GM23338 (cell line): ENCODE measurements around the gene KDM7A. TPM values are rescaled to one million over a fixed set of nuclear protein-coding genes. Genes with fewer than 3 reads are reported as not detected.

Experiments
- ATAC-seq: fragments of 200-7000 bp; cut with Tn5 transposase; 3 replicates; pipeline ENCODE4 v1.9.1; 2020
- DNase-seq: peaks from one replicate; pipeline ENCODE4 v3.0.0-alpha.2; 2015; ENCODE audit warnings: low spot score
- H2AFZ ChIP-seq: fragments of 200-600 bp; sonication (generic); 2 replicates; pipeline ENCODE4 v1.8.0; 2016; ENCODE audit warnings: antibody characterized with exemption, mild to moderate bottlenecking, moderate library complexity
- H3F3A ChIP-seq: fragments of 200-600 bp; sonication (generic); replicated peaks from 2 replicates; pipeline ENCODE4 v1.8.0; 2017; ENCODE audit warnings: antibody characterized with exemption, mixed run types, low read depth
- H3K27ac ChIP-seq: fragments of 200-600 bp; sonication (generic); 2 replicates; pipeline ENCODE4 v1.6.1; 2016; ENCODE audit warnings: low read depth
- H3K27me3 ChIP-seq: fragments of 200-600 bp; sonication (generic); 2 replicates; pipeline ENCODE4 v1.8.0; 2016; ENCODE audit warnings: mild to moderate bottlenecking, mixed run types, moderate library complexity; ENCODE audit not compliant: insufficient read depth
- H3K36me3 ChIP-seq: fragments of 200-600 bp; sonication (generic); 2 replicates; pipeline ENCODE4 v1.8.0; 2016; ENCODE audit warnings: mild to moderate bottlenecking; ENCODE audit not compliant: insufficient read depth
- H3K4me1 ChIP-seq: fragments of 200-600 bp; sonication (generic); 2 replicates; pipeline ENCODE4 v1.8.0; 2016; ENCODE audit warnings: mild to moderate bottlenecking, moderate library complexity; ENCODE audit not compliant: insufficient read depth
- H3K4me2 ChIP-seq: fragments of 200-600 bp; sonication (generic); 2 replicates; pipeline ENCODE4 v1.7.1; 2017; ENCODE audit warnings: mixed run types
- H3K4me3 ChIP-seq: fragments of 200-600 bp; sonication (generic); 2 replicates; pipeline ENCODE4 v1.6.1; 2016; ENCODE audit warnings: mixed run types
- H3K79me2 ChIP-seq: fragments of 200-600 bp; sonication (generic); replicated peaks from 2 replicates; pipeline ENCODE4 v1.8.0; 2017; ENCODE audit warnings: mild to moderate bottlenecking; ENCODE audit not compliant: insufficient read depth
- H3K9me2 ChIP-seq: fragments of 200-600 bp; sonication (generic); 2 replicates; pipeline ENCODE4 v1.8.0; 2017; ENCODE audit not compliant: insufficient read depth
- H4K20me1 ChIP-seq: fragments of 200-600 bp; sonication (generic); replicated peaks from 2 replicates; pipeline ENCODE4 v1.8.0; 2017; ENCODE audit warnings: mild to moderate bottlenecking; ENCODE audit not compliant: insufficient read depth
- H3K27ac Mint-ChIP-seq: 2 replicates; pipeline ENCODE4 v1.8.0; 2020; ENCODE audit warnings: inconsistent platforms, mild to moderate bottlenecking, moderate library complexity, mixed read lengths
- H3K27me3 Mint-ChIP-seq: 3 replicates; pipeline ENCODE4 v1.8.0; 2022; ENCODE audit warnings: low read depth, mild to moderate bottlenecking, moderate library complexity, mixed read lengths, inconsistent platforms; ENCODE audit not compliant: insufficient read depth, poor library complexity
- H3K36me3 Mint-ChIP-seq: 3 replicates; pipeline ENCODE4 v1.8.0; 2021; ENCODE audit warnings: low read depth, mild to moderate bottlenecking, inconsistent platforms, moderate library complexity, mixed read lengths
- H3K4me1 Mint-ChIP-seq: 3 replicates; pipeline ENCODE4 v1.8.0; 2020; ENCODE audit warnings: mild to moderate bottlenecking, inconsistent platforms, mixed read lengths
- H3K4me3 Mint-ChIP-seq: 3 replicates; pipeline ENCODE4 v1.8.0; 2021; ENCODE audit warnings: moderate library complexity, mild to moderate bottlenecking, inconsistent platforms, mixed read lengths
- H3K9me3 Mint-ChIP-seq: 3 replicates; pipeline ENCODE4 v1.8.0; 2020; ENCODE audit warnings: moderate library complexity, mild to moderate bottlenecking, inconsistent platforms, mixed read lengths
- CREB1 ChIP-seq: fragments of 250-450 bp; sonication (Bioruptor Pico); IDR thresholded peaks from 2 replicates; pipeline ENCODE4 v1.5.0; 2020; ENCODE audit warnings: low read depth, mild to moderate bottlenecking, moderate library complexity
- EZH2 ChIP-seq: fragments of 200-600 bp; sonication (generic); IDR thresholded peaks from one replicate; pipeline ENCODE4 v1.8.0; 2017; ENCODE audit warnings: antibody characterized with exemption, mild to moderate bottlenecking, low read depth; ENCODE audit not compliant: unreplicated experiment
- EZH2phosphoT487 ChIP-seq: fragments of 200-600 bp; sonication (generic); IDR thresholded peaks from one replicate; pipeline ENCODE4 v1.8.1; 2018; ENCODE audit warnings: antibody characterized with exemption; ENCODE audit not compliant: unreplicated experiment
- JUNB ChIP-seq: IDR thresholded peaks from one replicate; pipeline ENCODE4 v1.6.1; 2016; ENCODE audit warnings: antibody characterized with exemption; ENCODE audit not compliant: unreplicated experiment
- NANOG ChIP-seq: IDR thresholded peaks from 2 replicates; pipeline ENCODE4 v1.6.1; 2016; ENCODE audit warnings: antibody characterized with exemption, borderline replicate concordance
- POLR2AphosphoS5 ChIP-seq: IDR thresholded peaks from 2 replicates; pipeline ENCODE4 v1.6.1; 2016; ENCODE audit warnings: antibody characterized with exemption, low read depth
- STAT1 ChIP-seq: IDR thresholded peaks from one replicate; pipeline ENCODE4 v1.6.1; 2016; ENCODE audit warnings: antibody characterized with exemption; ENCODE audit not compliant: unreplicated experiment
- ZNF114 ChIP-seq: fragments of 250-450 bp; sonication (Bioruptor Pico); IDR thresholded peaks from 2 replicates; pipeline ENCODE4 v1.5.0; 2020; ENCODE audit warnings: mild to moderate bottlenecking, moderate library complexity
- ZNF331 ChIP-seq: fragments of 250-450 bp; sonication (Bioruptor Pico); IDR thresholded peaks from 2 replicates; pipeline ENCODE4 v1.5.0; 2020; ENCODE audit warnings: low read depth, mild to moderate bottlenecking, moderate library complexity
- polyA plus RNA-seq: library from polyadenylated mRNA; unstranded; fragments of >200 nt; fragmentation: Nextera tagmentation; extraction: Ambion mirVana; gene quantifications from 2 replicates; pipeline ENCODE4 v1.2.1, GENCODE V29; 2016
- total RNA-seq: library from RNA; depleted of rRNA; stranded (reverse); fragments of >200 nt; shearing (Covaris generic); gene quantifications from 2 replicates; pipeline ENCODE4 v1.2.3, GENCODE V29; 2014
- TF ChIP-seq, protein P1 (sequence below): IDR thresholded peaks from one replicate; pipeline ENCODE4 v1.6.1; 2018; ENCODE audit warnings: antibody characterized with exemption; ENCODE audit not compliant: unreplicated experiment
- TF ChIP-seq, protein P2 (sequence below): IDR thresholded peaks from 2 replicates; pipeline ENCODE4 v1.6.1; 2016; ENCODE audit warnings: antibody characterized with exemption
- TF ChIP-seq, protein P3 (sequence below), 2 experiments: fragments of 200-600 bp in 1 of 2; sonication (generic) in 1 of 2; conservative IDR thresholded peaks; 2 replicates each; pipeline versions ENCODE4 v1.5.1 to v1.6.1; 2016 to 2017; ENCODE audit warnings: antibody characterized with exemption in 2 of 2, low read depth in 2 of 2, mild to moderate bottlenecking in 2 of 2, moderate library complexity in 1 of 2
- TF ChIP-seq, protein P4 (sequence below): fragments of 250-450 bp; sonication (Bioruptor Pico); IDR thresholded peaks from 2 replicates; pipeline ENCODE4 v1.5.0; 2020; ENCODE audit warnings: mild to moderate bottlenecking, moderate library complexity

The KDM7A gene
- total and polyA plus RNA-seq, 2 experiments from 2014 or later = 2.3 to 10.8 TPM

DNA sequence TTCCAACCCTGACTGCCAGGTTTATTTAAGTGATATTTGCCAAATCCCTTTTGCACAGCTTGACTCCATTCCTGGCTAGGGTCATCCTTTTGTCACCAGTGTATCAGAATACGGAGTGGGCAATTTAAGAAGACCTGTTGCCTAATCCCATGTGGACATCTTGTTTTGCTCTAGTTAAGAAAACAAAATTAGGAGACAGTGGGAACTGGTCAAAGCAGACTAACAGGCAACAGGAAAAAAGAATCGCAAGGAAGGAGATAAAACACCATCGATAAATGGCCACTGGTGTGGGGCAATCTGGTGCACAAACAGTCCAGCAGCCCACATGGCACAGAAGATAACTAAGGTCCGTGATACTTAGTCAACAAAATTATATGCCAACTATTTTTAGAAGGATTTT is 21.4 kb downstream of the KDM7A start:
- Histone ChIP-seq H3K4me1 (peaks cover 12% of the 10 kb centered on the region), H2AFZ (no peak overlapping the region), H3K27ac (no peak overlapping the region), H3K4me3 (no peak overlapping the region), H4K20me1 (no peaks in the 10 kb centered on the region), H3K9me2 (no peaks in the 10 kb centered on the region), H3K4me2 (no peak overlapping the region), H3F3A (no peaks in the 10 kb centered on the region), H3K36me3 (no peaks in the 10 kb centered on the region), H3K27me3 (no peaks in the 10 kb centered on the region), H3K79me2 (peaks cover 46% of the 10 kb centered on the region)
- ATAC-seq (no peak), DNase-seq (no peak)
- Mint-ChIP-seq H3K4me3 (no peak overlapping the region), H3K27me3 (no peaks in the 10 kb centered on the region), H3K9me3 (no peaks in the 10 kb centered on the region), H3K27ac (no peak overlapping the region), H3K4me1 (peaks cover 22% of the 10 kb centered on the region), H3K36me3 (no peaks in the 10 kb centered on the region)
- TF ChIP-seq, protein P1, sequence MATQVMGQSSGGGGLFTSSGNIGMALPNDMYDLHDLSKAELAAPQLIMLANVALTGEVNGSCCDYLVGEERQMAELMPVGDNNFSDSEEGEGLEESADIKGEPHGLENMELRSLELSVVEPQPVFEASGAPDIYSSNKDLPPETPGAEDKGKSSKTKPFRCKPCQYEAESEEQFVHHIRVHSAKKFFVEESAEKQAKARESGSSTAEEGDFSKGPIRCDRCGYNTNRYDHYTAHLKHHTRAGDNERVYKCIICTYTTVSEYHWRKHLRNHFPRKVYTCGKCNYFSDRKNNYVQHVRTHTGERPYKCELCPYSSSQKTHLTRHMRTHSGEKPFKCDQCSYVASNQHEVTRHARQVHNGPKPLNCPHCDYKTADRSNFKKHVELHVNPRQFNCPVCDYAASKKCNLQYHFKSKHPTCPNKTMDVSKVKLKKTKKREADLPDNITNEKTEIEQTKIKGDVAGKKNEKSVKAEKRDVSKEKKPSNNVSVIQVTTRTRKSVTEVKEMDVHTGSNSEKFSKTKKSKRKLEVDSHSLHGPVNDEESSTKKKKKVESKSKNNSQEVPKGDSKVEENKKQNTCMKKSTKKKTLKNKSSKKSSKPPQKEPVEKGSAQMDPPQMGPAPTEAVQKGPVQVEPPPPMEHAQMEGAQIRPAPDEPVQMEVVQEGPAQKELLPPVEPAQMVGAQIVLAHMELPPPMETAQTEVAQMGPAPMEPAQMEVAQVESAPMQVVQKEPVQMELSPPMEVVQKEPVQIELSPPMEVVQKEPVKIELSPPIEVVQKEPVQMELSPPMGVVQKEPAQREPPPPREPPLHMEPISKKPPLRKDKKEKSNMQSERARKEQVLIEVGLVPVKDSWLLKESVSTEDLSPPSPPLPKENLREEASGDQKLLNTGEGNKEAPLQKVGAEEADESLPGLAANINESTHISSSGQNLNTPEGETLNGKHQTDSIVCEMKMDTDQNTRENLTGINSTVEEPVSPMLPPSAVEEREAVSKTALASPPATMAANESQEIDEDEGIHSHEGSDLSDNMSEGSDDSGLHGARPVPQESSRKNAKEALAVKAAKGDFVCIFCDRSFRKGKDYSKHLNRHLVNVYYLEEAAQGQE = no peak
- TF ChIP-seq, protein P2, sequence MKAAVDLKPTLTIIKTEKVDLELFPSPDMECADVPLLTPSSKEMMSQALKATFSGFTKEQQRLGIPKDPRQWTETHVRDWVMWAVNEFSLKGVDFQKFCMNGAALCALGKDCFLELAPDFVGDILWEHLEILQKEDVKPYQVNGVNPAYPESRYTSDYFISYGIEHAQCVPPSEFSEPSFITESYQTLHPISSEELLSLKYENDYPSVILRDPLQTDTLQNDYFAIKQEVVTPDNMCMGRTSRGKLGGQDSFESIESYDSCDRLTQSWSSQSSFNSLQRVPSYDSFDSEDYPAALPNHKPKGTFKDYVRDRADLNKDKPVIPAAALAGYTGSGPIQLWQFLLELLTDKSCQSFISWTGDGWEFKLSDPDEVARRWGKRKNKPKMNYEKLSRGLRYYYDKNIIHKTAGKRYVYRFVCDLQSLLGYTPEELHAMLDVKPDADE = no peak
- TF ChIP-seq, protein P3, sequence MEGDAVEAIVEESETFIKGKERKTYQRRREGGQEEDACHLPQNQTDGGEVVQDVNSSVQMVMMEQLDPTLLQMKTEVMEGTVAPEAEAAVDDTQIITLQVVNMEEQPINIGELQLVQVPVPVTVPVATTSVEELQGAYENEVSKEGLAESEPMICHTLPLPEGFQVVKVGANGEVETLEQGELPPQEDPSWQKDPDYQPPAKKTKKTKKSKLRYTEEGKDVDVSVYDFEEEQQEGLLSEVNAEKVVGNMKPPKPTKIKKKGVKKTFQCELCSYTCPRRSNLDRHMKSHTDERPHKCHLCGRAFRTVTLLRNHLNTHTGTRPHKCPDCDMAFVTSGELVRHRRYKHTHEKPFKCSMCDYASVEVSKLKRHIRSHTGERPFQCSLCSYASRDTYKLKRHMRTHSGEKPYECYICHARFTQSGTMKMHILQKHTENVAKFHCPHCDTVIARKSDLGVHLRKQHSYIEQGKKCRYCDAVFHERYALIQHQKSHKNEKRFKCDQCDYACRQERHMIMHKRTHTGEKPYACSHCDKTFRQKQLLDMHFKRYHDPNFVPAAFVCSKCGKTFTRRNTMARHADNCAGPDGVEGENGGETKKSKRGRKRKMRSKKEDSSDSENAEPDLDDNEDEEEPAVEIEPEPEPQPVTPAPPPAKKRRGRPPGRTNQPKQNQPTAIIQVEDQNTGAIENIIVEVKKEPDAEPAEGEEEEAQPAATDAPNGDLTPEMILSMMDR (conservative IDR thresholded peaks at IDR 0.05; ENCODE audit: low read depth in 2 of 2) = no peak
- TF ChIP-seq JUNB = no peak
- TF ChIP-seq NANOG = no peak
- TF ChIP-seq EZH2phosphoT487 = no peak
- TF ChIP-seq, protein P4, sequence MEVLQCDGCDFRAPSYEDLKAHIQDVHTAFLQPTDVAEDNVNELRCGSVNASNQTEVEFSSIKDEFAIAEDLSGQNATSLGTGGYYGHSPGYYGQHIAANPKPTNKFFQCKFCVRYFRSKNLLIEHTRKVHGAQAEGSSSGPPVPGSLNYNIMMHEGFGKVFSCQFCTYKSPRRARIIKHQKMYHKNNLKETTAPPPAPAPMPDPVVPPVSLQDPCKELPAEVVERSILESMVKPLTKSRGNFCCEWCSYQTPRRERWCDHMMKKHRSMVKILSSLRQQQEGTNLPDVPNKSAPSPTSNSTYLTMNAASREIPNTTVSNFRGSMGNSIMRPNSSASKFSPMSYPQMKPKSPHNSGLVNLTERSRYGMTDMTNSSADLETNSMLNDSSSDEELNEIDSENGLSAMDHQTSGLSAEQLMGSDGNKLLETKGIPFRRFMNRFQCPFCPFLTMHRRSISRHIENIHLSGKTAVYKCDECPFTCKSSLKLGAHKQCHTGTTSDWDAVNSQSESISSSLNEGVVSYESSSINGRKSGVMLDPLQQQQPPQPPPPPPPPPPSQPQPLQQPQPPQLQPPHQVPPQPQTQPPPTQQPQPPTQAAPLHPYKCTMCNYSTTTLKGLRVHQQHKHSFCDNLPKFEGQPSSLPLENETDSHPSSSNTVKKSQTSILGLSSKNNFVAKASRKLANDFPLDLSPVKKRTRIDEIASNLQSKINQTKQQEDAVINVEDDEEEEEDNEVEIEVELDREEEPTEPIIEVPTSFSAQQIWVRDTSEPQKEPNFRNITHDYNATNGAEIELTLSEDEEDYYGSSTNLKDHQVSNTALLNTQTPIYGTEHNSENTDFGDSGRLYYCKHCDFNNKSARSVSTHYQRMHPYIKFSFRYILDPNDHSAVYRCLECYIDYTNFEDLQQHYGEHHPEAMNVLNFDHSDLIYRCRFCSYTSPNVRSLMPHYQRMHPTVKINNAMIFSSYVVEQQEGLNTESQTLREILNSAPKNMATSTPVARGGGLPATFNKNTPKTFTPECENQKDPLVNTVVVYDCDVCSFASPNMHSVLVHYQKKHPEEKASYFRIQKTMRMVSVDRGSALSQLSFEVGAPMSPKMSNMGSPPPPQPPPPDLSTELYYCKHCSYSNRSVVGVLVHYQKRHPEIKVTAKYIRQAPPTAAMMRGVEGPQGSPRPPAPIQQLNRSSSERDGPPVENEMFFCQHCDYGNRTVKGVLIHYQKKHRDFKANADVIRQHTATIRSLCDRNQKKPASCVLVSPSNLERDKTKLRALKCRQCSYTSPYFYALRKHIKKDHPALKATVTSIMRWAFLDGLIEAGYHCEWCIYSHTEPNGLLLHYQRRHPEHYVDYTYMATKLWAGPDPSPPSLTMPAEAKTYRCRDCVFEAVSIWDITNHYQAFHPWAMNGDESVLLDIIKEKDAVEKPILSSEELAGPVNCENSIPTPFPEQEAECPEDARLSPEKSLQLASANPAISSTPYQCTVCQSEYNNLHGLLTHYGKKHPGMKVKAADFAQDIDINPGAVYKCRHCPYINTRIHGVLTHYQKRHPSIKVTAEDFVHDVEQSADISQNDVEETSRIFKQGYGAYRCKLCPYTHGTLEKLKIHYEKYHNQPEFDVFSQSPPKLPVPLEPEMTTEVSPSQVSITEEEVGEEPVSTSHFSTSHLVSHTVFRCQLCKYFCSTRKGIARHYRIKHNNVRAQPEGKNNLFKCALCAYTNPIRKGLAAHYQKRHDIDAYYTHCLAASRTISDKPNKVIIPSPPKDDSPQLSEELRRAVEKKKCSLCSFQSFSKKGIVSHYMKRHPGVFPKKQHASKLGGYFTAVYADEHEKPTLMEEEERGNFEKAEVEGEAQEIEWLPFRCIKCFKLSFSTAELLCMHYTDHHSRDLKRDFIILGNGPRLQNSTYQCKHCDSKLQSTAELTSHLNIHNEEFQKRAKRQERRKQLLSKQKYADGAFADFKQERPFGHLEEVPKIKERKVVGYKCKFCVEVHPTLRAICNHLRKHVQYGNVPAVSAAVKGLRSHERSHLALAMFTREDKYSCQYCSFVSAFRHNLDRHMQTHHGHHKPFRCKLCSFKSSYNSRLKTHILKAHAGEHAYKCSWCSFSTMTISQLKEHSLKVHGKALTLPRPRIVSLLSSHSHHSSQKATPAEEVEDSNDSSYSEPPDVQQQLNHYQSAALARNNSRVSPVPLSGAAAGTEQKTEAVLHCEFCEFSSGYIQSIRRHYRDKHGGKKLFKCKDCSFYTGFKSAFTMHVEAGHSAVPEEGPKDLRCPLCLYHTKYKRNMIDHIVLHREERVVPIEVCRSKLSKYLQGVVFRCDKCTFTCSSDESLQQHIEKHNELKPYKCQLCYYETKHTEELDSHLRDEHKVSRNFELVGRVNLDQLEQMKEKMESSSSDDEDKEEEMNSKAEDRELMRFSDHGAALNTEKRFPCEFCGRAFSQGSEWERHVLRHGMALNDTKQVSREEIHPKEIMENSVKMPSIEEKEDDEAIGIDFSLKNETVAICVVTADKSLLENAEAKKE (CRISPR knock-in tag) = no peak
- no peak for TF ChIP-seq STAT1
- TF ChIP-seq ZNF331 = no peak
- TF ChIP-seq POLR2AphosphoS5 = no peak
- TF ChIP-seq CREB1 = no peak
- TF ChIP-seq ZNF114 (CRISPR knock-in tag) = no peak
- no peak for TF ChIP-seq EZH2
